Measurements from ENCODE around the gene TNP2.

The TNP2 gene

GRCh38 chr16:11241480-11242204 lies 27.5 kb downstream of the TNP2 start:
- H3K4me2 ChIP-seq (ENCODE audit: insufficient read depth, low read length) = peak overlapping the region; percentile 59
- peaks cover 8% of the 10 kb centered on the region for H3K79me2 ChIP-seq (ENCODE audit: insufficient read depth, low read length)
- H3K27me3 ChIP-seq (ENCODE audit: insufficient read depth, low read length, poor library complexity) = no peaks in the 10 kb centered on the region
- peaks cover 92% of the 10 kb centered on the region for H3K4me1 ChIP-seq (ENCODE audit: insufficient read depth, low read length)
- TF ChIP-seq EZH2 (IDR thresholded peaks at IDR 0.05; ENCODE audit: borderline replicate concordance, low read depth, low read length, severe bottlenecking) = no peak
- TF ChIP-seq CTCF (IDR thresholded peaks at IDR 0.05; ENCODE audit: borderline replicate concordance, extremely low read depth, low read length, poor library complexity, severe bottlenecking) = no peak
- DNase-seq (no peak), ATAC-seq (ENCODE audit: insufficient read depth, low read depth) (no peak)
- peak overlapping the region; percentile 96 for H3K27ac ChIP-seq (ENCODE audit: low read length)
- no peak overlapping the region for H2AFZ ChIP-seq (ENCODE audit: low read depth, low read length)
- H3K36me3 ChIP-seq (ENCODE audit: insufficient read depth, low read length) = no peaks in the 10 kb centered on the region
- no peaks in the 10 kb centered on the region for H3K9me3 ChIP-seq (ENCODE audit: insufficient read depth, low read length, severe bottlenecking)
- H3K9ac ChIP-seq (ENCODE audit: low read depth, low read length) = peak overlapping the region; percentile 62
- H4K20me1 ChIP-seq (ENCODE audit: insufficient read depth, low read length) = no peaks in the 10 kb centered on the region
- peak overlapping the region in 1 of 2 experiments; percentile 44; a peak in 1 of 4 replicates for H3K4me3 ChIP-seq (ENCODE audit: low read depth in 1 of 2, low read length in 2 of 2)

- Histone ChIP-seq H3K79me2 (ENCODE audit: insufficient read depth, low read length) (peaks cover 8% of the 10 kb centered on the region), H4K20me1 (ENCODE audit: insufficient read depth, low read length) (no peaks in the 10 kb centered on the region), H2AFZ (ENCODE audit: low read depth, low read length) (peak overlapping the region; percentile 55; the same call in 1 of the 2 replicates), H3K36me3 (ENCODE audit: insufficient read depth, low read length) (no peaks in the 10 kb centered on the region), H3K9me3 (ENCODE audit: insufficient read depth, low read length, severe bottlenecking) (no peaks in the 10 kb centered on the region), H3K4me3 (ENCODE audit: low read depth in 1 of 2, low read length in 2 of 2) (peak overlapping the region in 1 of 2 experiments; percentile 44; a peak in 2 of 4 replicates), H3K4me1 (ENCODE audit: insufficient read depth, low read length) (peaks cover 88% of the 10 kb centered on the region), H3K27ac (ENCODE audit: low read length) (peak overlapping the region; percentile 96), H3K9ac (ENCODE audit: low read depth, low read length) (peak overlapping the region; percentile 62), H3K4me2 (ENCODE audit: insufficient read depth, low read length) (peak overlapping the region; percentile 59), H3K27me3 (ENCODE audit: insufficient read depth, low read length, poor library complexity) (no peaks in the 10 kb centered on the region)
- no peak for TF ChIP-seq EZH2 (IDR thresholded peaks at IDR 0.05; ENCODE audit: borderline replicate concordance, low read depth, low read length, severe bottlenecking)
- peak; percentile 25 for TF ChIP-seq CTCF (IDR thresholded peaks at IDR 0.05; ENCODE audit: borderline replicate concordance, extremely low read depth, low read length, poor library complexity, severe bottlenecking)
- ATAC-seq (ENCODE audit: insufficient read depth, low read depth) = peak; percentile 86
- DNase-seq = peak; percentile 93
Measured at GRCh38 chr16:11240636-11241473, 28.3 kb downstream of the TNP2 start.

GRCh38 chr16:11239644-11240632 lies 29.2 kb downstream of the TNP2 start:
- Histone ChIP-seq H3K27me3 (ENCODE audit: insufficient read depth, low read length, poor library complexity) (no peaks in the 10 kb centered on the region), H3K79me2 (ENCODE audit: insufficient read depth, low read length) (peaks cover 9% of the 10 kb centered on the region), H4K20me1 (ENCODE audit: insufficient read depth, low read length) (no peaks in the 10 kb centered on the region), H3K9ac (ENCODE audit: low read depth, low read length) (peak overlapping the region; percentile 62), H3K4me1 (ENCODE audit: insufficient read depth, low read length) (peaks cover 88% of the 10 kb centered on the region), H3K4me2 (ENCODE audit: insufficient read depth, low read length) (peak overlapping the region; percentile 59), H3K4me3 (ENCODE audit: low read depth in 1 of 2, low read length in 2 of 2) (peak overlapping the region in 1 of 2 experiments; percentile 44; a peak in 2 of 4 replicates), H2AFZ (ENCODE audit: low read depth, low read length) (no peak overlapping the region), H3K9me3 (ENCODE audit: insufficient read depth, low read length, severe bottlenecking) (no peaks in the 10 kb centered on the region), H3K36me3 (ENCODE audit: insufficient read depth, low read length) (no peaks in the 10 kb centered on the region), H3K27ac (ENCODE audit: low read length) (peak overlapping the region; percentile 96)
- DNase-seq (no peak), ATAC-seq (ENCODE audit: insufficient read depth, low read depth) (no peak)
- TF ChIP-seq EZH2 (IDR thresholded peaks at IDR 0.05; ENCODE audit: borderline replicate concordance, low read depth, low read length, severe bottlenecking) (no peak), CTCF (IDR thresholded peaks at IDR 0.05; ENCODE audit: borderline replicate concordance, extremely low read depth, low read length, poor library complexity, severe bottlenecking) (no peak)
